Hepatocyte (in vitro differentiated cells): ENCODE measurements around the gene RAP1B. TPM values are rescaled to one million over a fixed set of nuclear protein-coding genes. Genes with fewer than 3 reads are reported as not detected.

Source experiments
- DNase-seq: peaks from one replicate; pipeline ENCODE4 v3.0.0-alpha.2; 2016; ENCODE audit warnings: low spot score
- H2AFZ ChIP-seq: fragments of 200-600 bp; sonication (generic); 2 replicates; pipeline ENCODE4 v1.6.0; 2016; ENCODE audit warnings: antibody characterized with exemption, mild to moderate bottlenecking
- H3K27ac ChIP-seq: fragments of 200-600 bp; sonication (generic); 2 replicates; pipeline ENCODE4 v1.5.1; 2016; ENCODE audit warnings: mild to moderate bottlenecking
- H3K27me3 ChIP-seq: fragments of 200-600 bp; sonication (generic); 2 replicates; pipeline ENCODE4 v1.6.1; 2016
- H3K36me3 ChIP-seq: fragments of 200-600 bp; sonication (generic); replicated peaks from 2 replicates; pipeline ENCODE4 v1.5.1; 2016; ENCODE audit warnings: low read depth; ENCODE audit not compliant: insufficient read depth
- H3K4me1 ChIP-seq: fragments of 200-600 bp; sonication (generic); 2 replicates; pipeline ENCODE4 v1.5.1; 2016; ENCODE audit warnings: mild to moderate bottlenecking, moderate library complexity; ENCODE audit not compliant: insufficient read depth
- H3K4me2 ChIP-seq: fragments of 200-600 bp; sonication (generic); 2 replicates; pipeline ENCODE4 v1.6.0; 2016
- H3K4me3 ChIP-seq: fragments of 200-600 bp; sonication (generic); 2 replicates; pipeline ENCODE4 v1.5.1; 2016; ENCODE audit warnings: mild to moderate bottlenecking
- H3K79me2 ChIP-seq: fragments of 200-600 bp; sonication (generic); 2 replicates; pipeline ENCODE4 v1.6.0; 2017; ENCODE audit warnings: mild to moderate bottlenecking
- H3K9me2 ChIP-seq: fragments of 200-600 bp; sonication (generic); replicated peaks from 2 replicates; pipeline ENCODE4 v1.6.0; 2017; ENCODE audit warnings: mild to moderate bottlenecking; ENCODE audit not compliant: insufficient read depth
- H3K9me3 ChIP-seq: fragments of 200-600 bp; sonication (generic); 2 replicates; pipeline ENCODE4 v1.5.1; 2016; ENCODE audit warnings: low read depth, mild to moderate bottlenecking
- H4K20me1 ChIP-seq: fragments of 200-600 bp; sonication (generic); 2 replicates; pipeline ENCODE4 v1.6.0; 2016; ENCODE audit warnings: mild to moderate bottlenecking; ENCODE audit not compliant: insufficient read depth, poor library complexity, severe bottlenecking
- CTCF ChIP-seq: fragments of 200-600 bp; sonication (generic); IDR thresholded peaks from 2 replicates; pipeline ENCODE4 v1.5.1; 2016; ENCODE audit warnings: antibody characterized with exemption, mild to moderate bottlenecking; ENCODE audit not compliant: poor library complexity
- EZH2 ChIP-seq: fragments of 200-600 bp; sonication (generic); IDR thresholded peaks from 2 replicates; pipeline ENCODE4 v1.6.1; 2016; ENCODE audit warnings: antibody characterized with exemption, mild to moderate bottlenecking, borderline replicate concordance
- EZH2phosphoT487 ChIP-seq: fragments of 200-600 bp; sonication (generic); IDR thresholded peaks from one replicate; pipeline ENCODE4 v1.6.1; 2018; ENCODE audit warnings: antibody characterized with exemption, mild to moderate bottlenecking, low read depth, moderate library complexity; ENCODE audit not compliant: unreplicated experiment, severe bottlenecking
- WGBS: methylation state at CpG from one replicate; pipeline ENCODE4 v1.1.6; 2016; ENCODE audit warnings: low lambda C conversion rate; ENCODE audit errors: missing lambda C conversion rate; 5-methylcytosine and 5-hydroxymethylcytosine counted together
- polyA plus RNA-seq: library from polyadenylated mRNA; unstranded; fragments of >200 nt; fragmentation: Nextera tagmentation; extraction: Ambion mirVana; gene quantifications from 2 replicates; pipeline ENCODE4 v1.2.1, GENCODE V29; 2016
- total RNA-seq: library from RNA; depleted of rRNA; stranded (reverse); fragments of >200 nt; gene quantifications from 2 replicates; pipeline ENCODE4 v1.2.3, GENCODE V29; 2014

Gene RAP1B
- total and polyA plus RNA-seq, 2 experiments from 2014 or later: 179 to 257 TPM

GRCh38 chr12:68601767-68602166 lies 8.9 kb upstream of the RAP1B start:
- no peak overlapping the region for H2AFZ ChIP-seq
- no peak overlapping the region for H3K4me2 ChIP-seq
- H3K36me3 ChIP-seq: no peaks in the 10 kb centered on the region
- no peaks in the 10 kb centered on the region for H3K79me2 ChIP-seq
- H3K4me3 ChIP-seq: no peak overlapping the region
- H3K9me2 ChIP-seq: no peaks in the 10 kb centered on the region
- 61% methylated on average over 1 of the region's 1 CpG for WGBS
- no peak for TF ChIP-seq CTCF
- TF ChIP-seq EZH2phosphoT487: no peak
- TF ChIP-seq EZH2: no peak
- H3K27ac ChIP-seq: no peak overlapping the region
- H3K9me3 ChIP-seq: no peaks in the 10 kb centered on the region
- no peaks in the 10 kb centered on the region for H4K20me1 ChIP-seq
- no peaks in the 10 kb centered on the region for H3K27me3 ChIP-seq
- no peak for DNase-seq
- H3K4me1 ChIP-seq: no peaks in the 10 kb centered on the region

- 84% methylated on average over 6 of the region's 6 CpGs for WGBS
- H3K9me3 ChIP-seq: no peaks in the 10 kb centered on the region
- no peaks in the 10 kb centered on the region for H3K4me1 ChIP-seq
- no peaks in the 10 kb centered on the region for H3K9me2 ChIP-seq
- no peaks in the 10 kb centered on the region for H4K20me1 ChIP-seq
- no peak for DNase-seq
- H3K27me3 ChIP-seq: no peaks in the 10 kb centered on the region
- no peak overlapping the region for H3K4me3 ChIP-seq
- H2AFZ ChIP-seq: no peak overlapping the region
- H3K27ac ChIP-seq: no peak overlapping the region
- TF ChIP-seq EZH2phosphoT487 (no peak), CTCF (no peak), EZH2 (no peak)
- no peaks in the 10 kb centered on the region for H3K79me2 ChIP-seq
- no peaks in the 10 kb centered on the region for H3K36me3 ChIP-seq
- H3K4me2 ChIP-seq: no peak overlapping the region
These were observed 8.0 kb upstream of the RAP1B start for GRCh38 chr12:68602720-68603119.

GRCh38 chr12:68608191-68608590 lies 2.5 kb upstream of the RAP1B start:
- DNase-seq: no peak
- no peak overlapping the region for H3K4me2 ChIP-seq
- no peak overlapping the region for H3K4me3 ChIP-seq
- no peak overlapping the region for H2AFZ ChIP-seq
- H3K9me2 ChIP-seq: no peaks in the 10 kb centered on the region
- H3K36me3 ChIP-seq: no peaks in the 10 kb centered on the region
- H4K20me1 ChIP-seq: peaks cover 11% of the 10 kb centered on the region
- no peak overlapping the region for H3K27ac ChIP-seq
- TF ChIP-seq EZH2phosphoT487 (no peak), CTCF (no peak), EZH2 (no peak)
- no peaks in the 10 kb centered on the region for H3K9me3 ChIP-seq
- H3K79me2 ChIP-seq: peaks cover 20% of the 10 kb centered on the region
- peaks cover 5% of the 10 kb centered on the region for H3K4me1 ChIP-seq
- 66% methylated on average over 2 of the region's 2 CpGs for WGBS
- H3K27me3 ChIP-seq: no peaks in the 10 kb centered on the region

GRCh38 chr12:68609998-68610369 lies 715 bp upstream of the RAP1B start:
- peak; percentile 23 for DNase-seq
- TF ChIP-seq EZH2phosphoT487: no peak
- TF ChIP-seq CTCF: no peak
- TF ChIP-seq EZH2: no peak
- Histone ChIP-seq H3K4me2 (peak overlapping the region; percentile 76), H3K36me3 (no peaks in the 10 kb centered on the region), H3K4me1 (peaks cover 18% of the 10 kb centered on the region), H3K9me2 (no peaks in the 10 kb centered on the region), H3K27me3 (no peaks in the 10 kb centered on the region), H4K20me1 (peaks cover 27% of the 10 kb centered on the region), H3K27ac (peak overlapping the region; percentile 98), H3K4me3 (peak overlapping the region; percentile 55), H2AFZ (peak overlapping the region; percentile 94), H3K79me2 (peaks cover 38% of the 10 kb centered on the region), H3K9me3 (no peaks in the 10 kb centered on the region)
- WGBS: 16% methylated on average over 11 of the region's 11 CpGs
